ENCODE data around the gene RIPOR1.

DNA sequence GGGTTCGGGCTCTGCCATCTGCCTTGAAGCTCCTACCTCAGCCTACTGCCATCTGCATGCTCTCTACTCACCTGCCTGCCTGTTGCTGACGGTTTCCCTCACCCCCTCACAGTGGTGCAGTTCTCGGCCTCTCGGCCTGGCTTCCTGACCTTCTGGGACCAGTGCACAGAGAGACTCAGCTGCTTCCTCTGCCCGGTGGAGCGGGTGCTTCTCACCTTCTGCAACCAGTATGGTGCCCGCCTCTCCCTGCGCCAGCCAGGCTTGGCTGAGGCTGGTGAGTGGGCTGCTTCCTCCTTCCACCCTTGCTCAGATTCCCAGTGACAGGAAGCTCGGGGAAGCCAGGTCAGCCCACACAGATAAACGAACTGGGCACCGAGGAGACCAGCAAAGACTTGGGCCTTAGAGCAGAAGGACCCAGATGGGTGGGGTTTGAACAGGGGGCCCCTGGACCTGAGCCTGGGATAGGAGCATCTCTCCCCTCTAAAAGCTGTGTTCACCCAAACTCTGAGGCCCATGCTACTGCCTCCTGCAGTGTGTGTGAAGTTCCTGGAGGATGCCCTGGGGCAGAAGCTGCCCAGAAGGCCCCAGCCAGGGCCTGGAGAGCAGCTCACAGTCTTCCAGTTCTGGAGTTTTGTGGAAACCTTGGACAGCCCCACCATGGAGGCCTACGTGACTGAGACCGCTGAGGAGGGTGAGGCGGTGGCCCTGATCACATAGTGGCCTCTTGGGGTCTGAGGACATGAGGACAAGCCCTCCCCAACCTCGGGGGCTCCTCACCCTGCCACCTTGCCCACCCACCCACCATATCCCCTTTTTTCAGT is 16.4 kb downstream of the RIPOR1 start:
- TF ChIP-seq ZNF8 (CRISPR knock-in tag; IDR thresholded peaks at IDR 0.05) (no peak), RARB (CRISPR knock-in tag; IDR thresholded peaks at IDR 0.05) (no peak), ARNTL (CRISPR knock-in tag; IDR thresholded peaks at IDR 0.05; ENCODE audit: borderline replicate concordance, low read depth) (no peak), PPARA (CRISPR knock-in tag; IDR thresholded peaks at IDR 0.05; ENCODE audit: borderline replicate concordance) (no peak)
- TF ChIP-seq, protein P1, sequence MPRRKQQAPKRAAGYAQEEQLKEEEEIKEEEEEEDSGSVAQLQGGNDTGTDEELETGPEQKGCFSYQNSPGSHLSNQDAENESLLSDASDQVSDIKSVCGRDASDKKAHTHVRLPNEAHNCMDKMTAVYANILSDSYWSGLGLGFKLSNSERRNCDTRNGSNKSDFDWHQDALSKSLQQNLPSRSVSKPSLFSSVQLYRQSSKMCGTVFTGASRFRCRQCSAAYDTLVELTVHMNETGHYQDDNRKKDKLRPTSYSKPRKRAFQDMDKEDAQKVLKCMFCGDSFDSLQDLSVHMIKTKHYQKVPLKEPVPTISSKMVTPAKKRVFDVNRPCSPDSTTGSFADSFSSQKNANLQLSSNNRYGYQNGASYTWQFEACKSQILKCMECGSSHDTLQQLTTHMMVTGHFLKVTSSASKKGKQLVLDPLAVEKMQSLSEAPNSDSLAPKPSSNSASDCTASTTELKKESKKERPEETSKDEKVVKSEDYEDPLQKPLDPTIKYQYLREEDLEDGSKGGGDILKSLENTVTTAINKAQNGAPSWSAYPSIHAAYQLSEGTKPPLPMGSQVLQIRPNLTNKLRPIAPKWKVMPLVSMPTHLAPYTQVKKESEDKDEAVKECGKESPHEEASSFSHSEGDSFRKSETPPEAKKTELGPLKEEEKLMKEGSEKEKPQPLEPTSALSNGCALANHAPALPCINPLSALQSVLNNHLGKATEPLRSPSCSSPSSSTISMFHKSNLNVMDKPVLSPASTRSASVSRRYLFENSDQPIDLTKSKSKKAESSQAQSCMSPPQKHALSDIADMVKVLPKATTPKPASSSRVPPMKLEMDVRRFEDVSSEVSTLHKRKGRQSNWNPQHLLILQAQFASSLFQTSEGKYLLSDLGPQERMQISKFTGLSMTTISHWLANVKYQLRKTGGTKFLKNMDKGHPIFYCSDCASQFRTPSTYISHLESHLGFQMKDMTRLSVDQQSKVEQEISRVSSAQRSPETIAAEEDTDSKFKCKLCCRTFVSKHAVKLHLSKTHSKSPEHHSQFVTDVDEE (CRISPR knock-in tag; IDR thresholded peaks at IDR 0.05): no peak
- TF ChIP-seq, protein P2, sequence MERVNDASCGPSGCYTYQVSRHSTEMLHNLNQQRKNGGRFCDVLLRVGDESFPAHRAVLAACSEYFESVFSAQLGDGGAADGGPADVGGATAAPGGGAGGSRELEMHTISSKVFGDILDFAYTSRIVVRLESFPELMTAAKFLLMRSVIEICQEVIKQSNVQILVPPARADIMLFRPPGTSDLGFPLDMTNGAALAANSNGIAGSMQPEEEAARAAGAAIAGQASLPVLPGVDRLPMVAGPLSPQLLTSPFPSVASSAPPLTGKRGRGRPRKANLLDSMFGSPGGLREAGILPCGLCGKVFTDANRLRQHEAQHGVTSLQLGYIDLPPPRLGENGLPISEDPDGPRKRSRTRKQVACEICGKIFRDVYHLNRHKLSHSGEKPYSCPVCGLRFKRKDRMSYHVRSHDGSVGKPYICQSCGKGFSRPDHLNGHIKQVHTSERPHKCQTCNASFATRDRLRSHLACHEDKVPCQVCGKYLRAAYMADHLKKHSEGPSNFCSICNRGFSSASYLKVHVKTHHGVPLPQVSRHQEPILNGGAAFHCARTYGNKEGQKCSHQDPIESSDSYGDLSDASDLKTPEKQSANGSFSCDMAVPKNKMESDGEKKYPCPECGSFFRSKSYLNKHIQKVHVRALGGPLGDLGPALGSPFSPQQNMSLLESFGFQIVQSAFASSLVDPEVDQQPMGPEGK (CRISPR knock-in tag; IDR thresholded peaks at IDR 0.05; ENCODE audit: borderline replicate concordance): no peak
- TF ChIP-seq, protein P3, sequence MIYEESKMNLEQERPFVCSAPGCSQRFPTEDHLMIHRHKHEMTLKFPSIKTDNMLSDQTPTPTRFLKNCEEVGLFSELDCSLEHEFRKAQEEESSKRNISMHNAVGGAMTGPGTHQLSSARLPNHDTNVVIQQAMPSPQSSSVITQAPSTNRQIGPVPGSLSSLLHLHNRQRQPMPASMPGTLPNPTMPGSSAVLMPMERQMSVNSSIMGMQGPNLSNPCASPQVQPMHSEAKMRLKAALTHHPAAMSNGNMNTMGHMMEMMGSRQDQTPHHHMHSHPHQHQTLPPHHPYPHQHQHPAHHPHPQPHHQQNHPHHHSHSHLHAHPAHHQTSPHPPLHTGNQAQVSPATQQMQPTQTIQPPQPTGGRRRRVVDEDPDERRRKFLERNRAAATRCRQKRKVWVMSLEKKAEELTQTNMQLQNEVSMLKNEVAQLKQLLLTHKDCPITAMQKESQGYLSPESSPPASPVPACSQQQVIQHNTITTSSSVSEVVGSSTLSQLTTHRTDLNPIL (CRISPR knock-in tag; IDR thresholded peaks at IDR 0.05; ENCODE audit: low read depth): no peak

Measured in SK-N-SH treated with all-trans-retinoic acid at 6 μM for 48 hours (cell line).